RWPE2 (cell line): Measurements from ENCODE around the gene ARHGEF3.
"Not testable (repeated sequence)": the region's sequence is repeated elsewhere in the genome, so short reads cannot be mapped to it uniquely, and the experiment has no call there.

Experiments used
- ATAC-seq: fragments of 200-7000 bp; cut with Tn5 transposase; 3 replicates; pipeline ENCODE4 v1.9.1; 2021; ENCODE audit warnings: low read depth
- DNase-seq: peaks from one replicate; pipeline ENCODE4 v3.0.0-alpha.2; 2020; ENCODE audit warnings: low spot score
- H3K27ac ChIP-seq: fragments of 450-650 bp; 2 replicates; pipeline ENCODE4 v1.5.1; 2017; ENCODE audit warnings: mild to moderate bottlenecking; ENCODE audit not compliant: poor library complexity, severe bottlenecking
- H3K27me3 ChIP-seq: fragments of 250-450 bp; sonication (Bioruptor Pico); 2 replicates; pipeline ENCODE4 v1.5.1; 2021; ENCODE audit warnings: mild to moderate bottlenecking, moderate library complexity; ENCODE audit not compliant: insufficient read depth, poor library complexity, severe bottlenecking
- H3K36me3 ChIP-seq: fragments of 250-450 bp; sonication (Bioruptor Pico); 2 replicates; pipeline ENCODE4 v1.5.1; 2020; ENCODE audit warnings: low read depth, mild to moderate bottlenecking, moderate library complexity
- H3K4me1 ChIP-seq: fragments of 250-450 bp; sonication (Bioruptor Pico); 2 replicates; pipeline ENCODE4 v1.5.1; 2021; ENCODE audit warnings: mild to moderate bottlenecking, moderate library complexity; ENCODE audit not compliant: insufficient read depth, poor library complexity, severe bottlenecking
- H3K4me3 ChIP-seq: fragments of 250-450 bp; sonication (Bioruptor Pico); 2 replicates; pipeline ENCODE4 v1.5.1; 2021; ENCODE audit warnings: mild to moderate bottlenecking, moderate library complexity; ENCODE audit not compliant: severe bottlenecking
- H3K9me3 ChIP-seq: fragments of 250-450 bp; sonication (Bioruptor Pico); 2 replicates; pipeline ENCODE4 v1.5.1; 2021; ENCODE audit warnings: mild to moderate bottlenecking, moderate library complexity; ENCODE audit not compliant: severe bottlenecking
- CTCF ChIP-seq: fragments of 450-650 bp; IDR thresholded peaks from one replicate; pipeline ENCODE4 v1.5.1; 2017; ENCODE audit warnings: mild to moderate bottlenecking, moderate library complexity; ENCODE audit not compliant: poor library complexity, severe bottlenecking

Gene ARHGEF3

GRCh38 chr3:56732109-56732508 is 69.6 kb downstream of the ARHGEF3 start:
- H3K27me3 ChIP-seq, result no peaks in the 10 kb centered on the region
- no peaks in the 10 kb centered on the region for H3K9me3 ChIP-seq
- no peak for TF ChIP-seq CTCF
- DNase-seq, result no peak
- H3K27ac ChIP-seq, result no peak overlapping the region
- no peak overlapping the region for H3K4me3 ChIP-seq
- no peak for ATAC-seq
- peaks cover 23% of the 10 kb centered on the region for H3K36me3 ChIP-seq
- no peaks in the 10 kb centered on the region for H3K4me1 ChIP-seq

- ATAC-seq, result no peak
- H3K27me3 ChIP-seq, result no peaks in the 10 kb centered on the region
- no peak overlapping the region for H3K4me3 ChIP-seq
- no peaks in the 10 kb centered on the region for H3K9me3 ChIP-seq
- no peaks in the 10 kb centered on the region for H3K4me1 ChIP-seq
- H3K27ac ChIP-seq, result no peak overlapping the region
- H3K36me3 ChIP-seq, result peaks cover 23% of the 10 kb centered on the region
- DNase-seq, result no peak
- no peak for TF ChIP-seq CTCF
Measured at GRCh38 chr3:56725175-56725574, 76.6 kb downstream of the ARHGEF3 start.

- H3K36me3 ChIP-seq, result peaks cover 23% of the 10 kb centered on the region
- ATAC-seq (no peak), DNase-seq (no peak)
Measured at GRCh38 chr3:56724676-56725075, 77.1 kb downstream of the ARHGEF3 start.

GRCh38 chr3:56720849-56721248 is 80.9 kb downstream of the ARHGEF3 start:
- ATAC-seq, result no peak
- no peaks in the 10 kb centered on the region for H3K9me3 ChIP-seq

More at GRCh38 chr3:56724676-56725075, 77.1 kb downstream of the ARHGEF3 start:
- Histone ChIP-seq H3K9me3 (no peaks in the 10 kb centered on the region), H3K4me1 (no peaks in the 10 kb centered on the region), H3K27me3 (no peaks in the 10 kb centered on the region), H3K4me3 (no peak overlapping the region), H3K27ac (no peak overlapping the region)
- TF ChIP-seq CTCF, result no peak

GRCh38 chr3:56718809-56719208 is 82.9 kb downstream of the ARHGEF3 start:
- not testable (repeated sequence) for H3K4me3 ChIP-seq, H3K4me1 ChIP-seq, H3K27me3 ChIP-seq, H3K9me3 ChIP-seq, H3K27ac ChIP-seq, ATAC-seq, H3K36me3 ChIP-seq, DNase-seq

More at GRCh38 chr3:56720849-56721248, 80.9 kb downstream of the ARHGEF3 start:
- Histone ChIP-seq H3K27me3 (no peaks in the 10 kb centered on the region), H3K36me3 (no peaks in the 10 kb centered on the region), H3K27ac (no peak overlapping the region), H3K4me3 (no peak overlapping the region), H3K4me1 (no peaks in the 10 kb centered on the region)
- no peak for DNase-seq
- TF ChIP-seq CTCF, result no peak
